Colonic mucosa (tissue), 4 donors: Measurements from ENCODE around the gene CCL18. TPM values are rescaled to one million over a fixed set of nuclear protein-coding genes. Genes with fewer than 3 reads are reported as not detected.
"Not testable (repeated sequence)": the region's sequence is repeated elsewhere in the genome, so short reads cannot be mapped to it uniquely, and the experiment has no call there.

ENCODE experiments used
- DNase-seq: peaks from one replicate; pipeline ENCODE4 v3.0.0-alpha.2; 2020
- H3K27ac ChIP-seq: fragments of 200-600 bp; one replicate; pipeline ENCODE4 v1.8.0; 2021
- H3K27me3 ChIP-seq: fragments of 200-600 bp; one replicate; pipeline ENCODE4 v1.8.0; 2021
- H3K36me3 ChIP-seq: fragments of 200-600 bp; one replicate; pipeline ENCODE4 v1.8.0; 2021
- H3K4me1 ChIP-seq: fragments of 200-600 bp; one replicate; pipeline ENCODE4 v1.8.0; 2021; ENCODE audit warnings: mild to moderate bottlenecking
- H3K4me3 ChIP-seq: fragments of 200-600 bp; one replicate; pipeline ENCODE4 v1.8.0; 2021
- H3K9ac ChIP-seq, 2 donors: one replicate each; pipeline ENCODE4 v1.7.0; 2013; ENCODE audit warnings: control low read depth in 2 of 2, low read depth in 2 of 2, low read length in 2 of 2
- H3K9me3 ChIP-seq: fragments of 200-600 bp; one replicate; pipeline ENCODE4 v1.8.0; 2021
- intact Hi-C: fragments of 100-400 bp; cut with DNase I; formaldehyde crosslinking; loops from one replicate; pipeline ENCODE4 v1.14.1; 2022
- total RNA-seq, 2 donors: library from RNA; stranded (reverse); fragmentation: NEBNext Ultra II Directional in 1 of 2; extraction: Animal tissue kit (Norgen Biotek cat#: 25700) in 1 of 2; gene quantifications; one replicate each; pipeline ENCODE4 v1.2.1, GENCODE V29; 2021
- TF ChIP-seq, protein P1 (sequence below): fragments of 200-600 bp; IDR thresholded peaks from one replicate; pipeline ENCODE4 v1.8.0; 2022; ENCODE audit warnings: antibody characterized with exemption, mild to moderate bottlenecking
- donor health status: healthy.
- donor health status: DM: no; HTN: no; CAD: no.
- donor health status: DM: no; HTN: no; CAD: no.

Gene CCL18
- total RNA-seq, 2 donors from 2014 or later, result 0.54 to 3.5 TPM

GRCh38 chr17:36118477-36119353, 54.6 kb downstream of the CCL18 start:
- Histone ChIP-seq H3K27me3 (no peaks in the 10 kb centered on the region), H3K9ac (no peak overlapping the region), H3K4me1 (peaks cover 4% of the 10 kb centered on the region), H3K36me3 (no peaks in the 10 kb centered on the region), H3K9me3 (no peaks in the 10 kb centered on the region), H3K4me3 (no peak overlapping the region), H3K27ac (no peak overlapping the region)
- no peak for DNase-seq
- TF ChIP-seq, protein P1, sequence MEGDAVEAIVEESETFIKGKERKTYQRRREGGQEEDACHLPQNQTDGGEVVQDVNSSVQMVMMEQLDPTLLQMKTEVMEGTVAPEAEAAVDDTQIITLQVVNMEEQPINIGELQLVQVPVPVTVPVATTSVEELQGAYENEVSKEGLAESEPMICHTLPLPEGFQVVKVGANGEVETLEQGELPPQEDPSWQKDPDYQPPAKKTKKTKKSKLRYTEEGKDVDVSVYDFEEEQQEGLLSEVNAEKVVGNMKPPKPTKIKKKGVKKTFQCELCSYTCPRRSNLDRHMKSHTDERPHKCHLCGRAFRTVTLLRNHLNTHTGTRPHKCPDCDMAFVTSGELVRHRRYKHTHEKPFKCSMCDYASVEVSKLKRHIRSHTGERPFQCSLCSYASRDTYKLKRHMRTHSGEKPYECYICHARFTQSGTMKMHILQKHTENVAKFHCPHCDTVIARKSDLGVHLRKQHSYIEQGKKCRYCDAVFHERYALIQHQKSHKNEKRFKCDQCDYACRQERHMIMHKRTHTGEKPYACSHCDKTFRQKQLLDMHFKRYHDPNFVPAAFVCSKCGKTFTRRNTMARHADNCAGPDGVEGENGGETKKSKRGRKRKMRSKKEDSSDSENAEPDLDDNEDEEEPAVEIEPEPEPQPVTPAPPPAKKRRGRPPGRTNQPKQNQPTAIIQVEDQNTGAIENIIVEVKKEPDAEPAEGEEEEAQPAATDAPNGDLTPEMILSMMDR, result no peak
- intact Hi-C loops, result no loop called here

DNA sequence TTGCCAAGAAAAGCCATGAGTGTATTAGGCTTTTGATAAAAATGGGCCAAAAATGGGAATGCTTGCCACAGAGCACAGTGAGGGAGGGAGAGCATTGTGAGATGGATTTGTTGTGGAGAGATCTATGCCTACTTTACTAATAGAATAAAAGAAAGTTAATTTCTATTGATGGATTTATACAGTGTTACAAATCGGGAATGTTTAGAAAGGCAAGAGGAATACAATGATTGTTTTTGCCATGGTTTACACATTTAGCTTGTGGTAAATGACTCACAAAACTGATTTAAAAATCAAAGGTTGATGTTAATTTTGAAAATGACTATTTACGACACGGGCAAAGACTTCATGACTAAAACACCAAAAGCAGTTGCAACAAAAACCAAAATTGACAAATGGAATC, 56.1 kb downstream of the CCL18 start:
- intact Hi-C loops, result no loop called here

GRCh38 chr17:36121099-36121498, 57.0 kb downstream of the CCL18 start:
- intact Hi-C loops, H3K9me3 ChIP-seq, H3K27ac ChIP-seq, H3K4me3 ChIP-seq, H3K36me3 ChIP-seq, DNase-seq, H3K9ac ChIP-seq, H3K4me1 ChIP-seq, H3K27me3 ChIP-seq: not testable (repeated sequence)

More for the DNA sequence above, 56.1 kb downstream of the CCL18 start:
- TF ChIP-seq, protein P1, result no peak
- H3K36me3 ChIP-seq, result no peaks in the 10 kb centered on the region
- no peaks in the 10 kb centered on the region for H3K9me3 ChIP-seq
- H3K4me3 ChIP-seq, result no peak overlapping the region
- no peak for DNase-seq
- H3K27me3 ChIP-seq, result no peaks in the 10 kb centered on the region
- H3K27ac ChIP-seq, result no peak overlapping the region
- H3K4me1 ChIP-seq, result peaks cover 4% of the 10 kb centered on the region
- H3K9ac ChIP-seq, result no peak overlapping the region

Other genes starting within 250 kb of the CCL18 start
- gene HEATR9, start 195.4 kb upstream of the CCL18 start, total RNA-seq, result not detected
- gene CCL5, start 183.9 kb upstream of the CCL18 start, total RNA-seq, result 1 to 10 TPM; 3.6 to 4.4 TPM
- gene RDM1, start 133.5 kb upstream of the CCL18 start, total RNA-seq, result 1 to 10 TPM in 1 of 2 donors, under 1 TPM in 1; 0.66 to 7.8 TPM
- not detected for gene LYZL6, start 120.6 kb upstream of the CCL18 start, total RNA-seq
- gene CCL16, start 82.8 kb upstream of the CCL18 start, total RNA-seq, result not detected
- 1 to 10 TPM; 1.3 to 2.4 TPM for gene CCL14, start 77.5 kb upstream of the CCL18 start, total RNA-seq
- 10 to 100 TPM; 37.2 to 54.4 TPM for gene CCL15, start 62.7 kb upstream of the CCL18 start, total RNA-seq
- under 1 TPM in 1 of 2 donors, not detected in 1; 0.59 TPM for gene CCL23, start 46.3 kb upstream of the CCL18 start, total RNA-seq
- gene CCL3, start 25.9 kb downstream of the CCL18 start, total RNA-seq, result 1 to 10 TPM; 2.0 to 2.1 TPM
- gene CCL4, start 39.6 kb downstream of the CCL18 start, total RNA-seq, result 1 to 10 TPM; 1.2 to 3.8 TPM
- gene TBC1D3B, start 112.4 kb downstream of the CCL18 start, total RNA-seq, result 1 to 10 TPM; 4.5 to 8.7 TPM
- not detected for gene CCL3L1, start 132.5 kb downstream of the CCL18 start, total RNA-seq
- gene CCL4L2, start 146.8 kb downstream of the CCL18 start, total RNA-seq, result under 1 TPM; 0.42 to 0.96 TPM
- under 1 TPM; 0.37 to 0.88 TPM for gene TBC1D3I, start 200.3 kb downstream of the CCL18 start, total RNA-seq